Tibial artery (tissue), 4 donors: ENCODE results near the gene CNGA1.

ENCODE experiments used
- DNase-seq, 2 donors: peaks; one replicate each; pipeline ENCODE4 v3.0.0-alpha.2; 2019
- H3K27ac ChIP-seq, 2 donors: fragments of 200-600 bp; sonication (generic) in 1 of 2; 1 replicate in 1 of 2; 2 replicates in 1 of 2; pipeline ENCODE4 v1.5.1; 2018 to 2019; ENCODE audit warnings: mild to moderate bottlenecking in 1 of 2
- H3K27me3 ChIP-seq, 2 donors: fragments of 200-600 bp; sonication (generic) in 1 of 2; one replicate each; pipeline versions ENCODE4 v1.5.1 to v1.6.0; 2016 to 2019
- H3K36me3 ChIP-seq, 3 donors: fragments of 200-600 bp; sonication (generic) in 2 of 3; one replicate each; pipeline ENCODE4 v1.5.1; 2016 to 2019; ENCODE audit warnings: mild to moderate bottlenecking in 2 of 3
- H3K4me1 ChIP-seq, 4 donors: fragments of 200-600 bp; sonication (generic) in 2 of 4; 1 replicate in 3 of 4; 2 replicates in 1 of 4; pipeline ENCODE4 v1.5.1; 2016 to 2019
- H3K4me3 ChIP-seq, 2 donors: fragments of 200-600 bp; sonication (generic) in 1 of 2; 1 replicate in 1 of 2; 2 replicates in 1 of 2; pipeline ENCODE4 v1.5.1; 2018 to 2019; ENCODE audit warnings: mild to moderate bottlenecking in 2 of 2
- H3K9me3 ChIP-seq, 3 donors: fragments of 200-600 bp; sonication (generic) in 1 of 3; one replicate each; pipeline ENCODE4 v1.5.1; 2016 to 2019
- CTCF ChIP-seq, 2 experiments: fragments of 200-600 bp in 1 of 2; fragments of 450-650 bp in 1 of 2; IDR thresholded peaks; one replicate each; pipeline ENCODE4 v1.5.1; 2017 to 2019; ENCODE audit warnings: antibody characterized with exemption in 2 of 2, mild to moderate bottlenecking in 1 of 2, moderate library complexity in 1 of 2
- intact Hi-C: fragments of 100-400 bp; cut with DNase I; formaldehyde crosslinking; loops from one replicate; pipeline ENCODE4 v1.15.0; 2023; ENCODE audit warnings: low total_unique reads

The CNGA1 gene

GRCh38 chr4:47990145-47990544, 26.3 kb downstream of the CNGA1 start:
- no peak for DNase-seq
- TF ChIP-seq CTCF (IDR thresholded peaks at IDR 0.05), result no peak
- intact Hi-C loops, result no loop called here
- H3K4me3 ChIP-seq, result no peak overlapping the region
- no peaks in the 10 kb centered on the region for H3K36me3 ChIP-seq
- peaks cover 0 to 11% (median 8%) of the 10 kb centered on the region in 3 donors for H3K9me3 ChIP-seq
- H3K4me1 ChIP-seq, result no peaks in the 10 kb centered on the region
- H3K27me3 ChIP-seq, result no peaks in the 10 kb centered on the region
- H3K27ac ChIP-seq, result no peak overlapping the region

- Histone ChIP-seq H3K27ac (no peak overlapping the region), H3K27me3 (no peaks in the 10 kb centered on the region), H3K9me3 (no peaks in the 10 kb centered on the region), H3K4me3 (no peak overlapping the region), H3K36me3 (no peaks in the 10 kb centered on the region), H3K4me1 (no peaks in the 10 kb centered on the region)
- intact Hi-C loops, result no loop called here
- no peak for DNase-seq
- no peak for TF ChIP-seq CTCF (IDR thresholded peaks at IDR 0.05)
These were observed 41.9 kb downstream of the CNGA1 start for GRCh38 chr4:47974566-47974965.

GRCh38 chr4:47972721-47973120, 43.8 kb downstream of the CNGA1 start:
- TF ChIP-seq CTCF (IDR thresholded peaks at IDR 0.05), result no peak
- Histone ChIP-seq H3K27ac (no peak overlapping the region), H3K27me3 (no peaks in the 10 kb centered on the region), H3K36me3 (no peaks in the 10 kb centered on the region), H3K9me3 (no peaks in the 10 kb centered on the region), H3K4me1 (no peaks in the 10 kb centered on the region), H3K4me3 (no peak overlapping the region)
- intact Hi-C loops, result no loop called here
- DNase-seq, result no peak

- no peaks in the 10 kb centered on the region for H3K36me3 ChIP-seq
- intact Hi-C loops, result no loop called here
- DNase-seq, result no peak
- no peak for TF ChIP-seq CTCF (IDR thresholded peaks at IDR 0.05)
- H3K4me3 ChIP-seq, result no peak overlapping the region
- no peak overlapping the region for H3K27ac ChIP-seq
- H3K27me3 ChIP-seq, result no peaks in the 10 kb centered on the region
- no peaks in the 10 kb centered on the region for H3K4me1 ChIP-seq
- H3K9me3 ChIP-seq, result no peaks in the 10 kb centered on the region
These were observed 44.3 kb downstream of the CNGA1 start for GRCh38 chr4:47972181-47972580.

GRCh38 chr4:47968847-47969246, 47.6 kb downstream of the CNGA1 start:
- intact Hi-C loops, result no loop called here
- Histone ChIP-seq H3K36me3 (no peaks in the 10 kb centered on the region), H3K27ac (no peak overlapping the region), H3K4me1 (no peaks in the 10 kb centered on the region), H3K27me3 (no peaks in the 10 kb centered on the region), H3K9me3 (no peaks in the 10 kb centered on the region), H3K4me3 (no peak overlapping the region)
- no peak for TF ChIP-seq CTCF (IDR thresholded peaks at IDR 0.05)
- DNase-seq, result no peak

- no peak overlapping the region for H3K27ac ChIP-seq
- no peaks in the 10 kb centered on the region for H3K27me3 ChIP-seq
- no peaks in the 10 kb centered on the region for H3K36me3 ChIP-seq
- TF ChIP-seq CTCF (IDR thresholded peaks at IDR 0.05), result no peak
- H3K4me3 ChIP-seq, result no peak overlapping the region
- no peaks in the 10 kb centered on the region for H3K9me3 ChIP-seq
- DNase-seq, result no peak
- intact Hi-C loops, result no loop called here
- no peaks in the 10 kb centered on the region for H3K4me1 ChIP-seq
These were observed 61.8 kb downstream of the CNGA1 start for GRCh38 chr4:47954677-47955076.
